WTC11 (cell line): ENCODE results near the gene ZNF185. TPM values are rescaled to one million over a fixed set of nuclear protein-coding genes. Genes with fewer than 3 reads are reported as not detected.

Source experiments
- ATAC-seq: fragments of 200-7000 bp; cut with Tn5 transposase; 2 replicates; pipeline ENCODE4 v1.10.0; 2021; ENCODE audit warnings: mild to moderate bottlenecking, moderate library complexity
- CTCF ChIA-PET: fragments of 300-600 bp; sonication (Branson Sonifier 250); formaldehyde crosslinking; loops from one replicate; lab custom pipeline; 2021; ENCODE audit warnings: antibody characterized with exemption; lab: Charles Lee
- POLR2A ChIA-PET: fragments of 350-600 bp; sonication (Branson Sonifier 250); formaldehyde crosslinking; loops from one replicate; lab custom pipeline; 2021; ENCODE audit warnings: antibody characterized with exemption; lab: Charles Lee
- DNase-seq: peaks from one replicate; pipeline ENCODE4 v3.0.0; 2021; ENCODE audit warnings: low spot score
- H3K27ac Mint-ChIP-seq: 2 replicates; pipeline ENCODE4 v1.8.0; 2021; ENCODE audit warnings: mixed read lengths
- H3K27me3 Mint-ChIP-seq: 2 replicates; pipeline ENCODE4 v1.8.0; 2021; ENCODE audit warnings: low read depth, mild to moderate bottlenecking, moderate library complexity, mixed read lengths
- H3K36me3 Mint-ChIP-seq: 2 replicates; pipeline ENCODE4 v1.8.0; 2021; ENCODE audit warnings: mixed read lengths
- H3K4me1 Mint-ChIP-seq: 2 replicates; pipeline ENCODE4 v1.8.0; 2022; ENCODE audit warnings: mixed read lengths
- H3K4me3 Mint-ChIP-seq: 2 replicates; pipeline ENCODE4 v1.8.0; 2021; ENCODE audit warnings: mild to moderate bottlenecking, moderate library complexity, mixed read lengths
- H3K9me3 Mint-ChIP-seq: 2 replicates; pipeline ENCODE4 v1.8.0; 2021; ENCODE audit warnings: mixed read lengths
- AFF4 ChIP-seq: sonication (generic); formaldehyde crosslinking; IDR thresholded peaks from 2 replicates; pipeline ENCODE4 v1.8.1; 2023; ENCODE audit warnings: mild to moderate bottlenecking, missing genetic modification reagents, borderline replicate concordance
- CBFB ChIP-seq: sonication (generic); formaldehyde crosslinking; IDR thresholded peaks from 2 replicates; pipeline ENCODE4 v1.8.1; 2022; ENCODE audit warnings: mild to moderate bottlenecking, low read depth, missing genetic modification reagents
- CREM ChIP-seq: sonication (generic); formaldehyde crosslinking; IDR thresholded peaks from 2 replicates; pipeline ENCODE4 v1.8.1; 2022; ENCODE audit warnings: mild to moderate bottlenecking, missing genetic modification reagents, moderate library complexity
- EMX1 ChIP-seq: fragments of 250-450 bp; sonication (Bioruptor Pico); IDR thresholded peaks from 2 replicates; pipeline ENCODE4 v1.8.0; 2021; ENCODE audit warnings: mild to moderate bottlenecking
- FOXP1 ChIP-seq: sonication (generic); formaldehyde crosslinking; IDR thresholded peaks from 2 replicates; pipeline ENCODE4 v1.8.0; 2022; ENCODE audit warnings: missing genetic modification reagents, mild to moderate bottlenecking, moderate library complexity, borderline replicate concordance
- FOXP4 ChIP-seq: sonication (generic); formaldehyde crosslinking; IDR thresholded peaks from 2 replicates; pipeline ENCODE4 v1.8.0; 2022; ENCODE audit warnings: mild to moderate bottlenecking, missing genetic modification reagents
- GABPB1 ChIP-seq: sonication (generic); formaldehyde crosslinking; IDR thresholded peaks from 2 replicates; pipeline ENCODE4 v1.8.1; 2023; ENCODE audit warnings: mild to moderate bottlenecking, missing genetic modification reagents
- HMGA2 ChIP-seq: fragments of 250-450 bp; sonication (Bioruptor Pico); IDR thresholded peaks from 2 replicates; pipeline ENCODE4 v1.4.0; 2021; ENCODE audit warnings: mild to moderate bottlenecking, moderate library complexity
- MXD4 ChIP-seq: fragments of 250-450 bp; sonication (Bioruptor Pico); IDR thresholded peaks from 2 replicates; pipeline ENCODE4 v1.8.0; 2021; ENCODE audit warnings: mild to moderate bottlenecking, moderate library complexity, borderline replicate concordance
- TEAD4 ChIP-seq: sonication (generic); formaldehyde crosslinking; IDR thresholded peaks from 2 replicates; pipeline ENCODE4 v1.8.0; 2022; ENCODE audit warnings: mild to moderate bottlenecking, missing genetic modification reagents
- ZBTB21 ChIP-seq: sonication (generic); formaldehyde crosslinking; IDR thresholded peaks from 2 replicates; pipeline ENCODE4 v1.8.1; 2023; ENCODE audit warnings: mild to moderate bottlenecking, missing genetic modification reagents, borderline replicate concordance
- ZMAT4 ChIP-seq: fragments of 250-450 bp; sonication (Bioruptor Pico); IDR thresholded peaks from 2 replicates; pipeline ENCODE4 v1.9.0; 2021; ENCODE audit warnings: mild to moderate bottlenecking
- ZNF281 ChIP-seq: sonication (generic); formaldehyde crosslinking; IDR thresholded peaks from 2 replicates; pipeline ENCODE4 v1.8.0; 2023; ENCODE audit warnings: mild to moderate bottlenecking, missing genetic modification reagents
- ZNF416 ChIP-seq: fragments of 250-450 bp; sonication (Bioruptor Pico); IDR thresholded peaks from 2 replicates; pipeline ENCODE4 v1.9.0; 2021; ENCODE audit warnings: mild to moderate bottlenecking, inconsistent platforms
- ZNF532 ChIP-seq: fragments of 250-450 bp; sonication (Bioruptor Pico); IDR thresholded peaks from 2 replicates; pipeline ENCODE4 v1.9.0; 2021; ENCODE audit warnings: mild to moderate bottlenecking, borderline replicate concordance
- ZNF671 ChIP-seq: fragments of 250-450 bp; sonication (Bioruptor Pico); IDR thresholded peaks from 2 replicates; pipeline ENCODE4 v1.8.0; 2021; ENCODE audit warnings: mild to moderate bottlenecking
- total RNA-seq: library from RNA; stranded (reverse); gene quantifications from 3 replicates; pipeline ENCODE4 v1.2.3, GENCODE V29; 2021

Gene ZNF185
- total RNA-seq, 1 experiment from 2014 or later, result 8.2 TPM

GRCh38 chrX:152853986-152854385 lies 43.9 kb upstream of the ZNF185 start (continued):
- TF ChIP-seq ZNF532, result no peak
- TF ChIP-seq GABPB1 (CRISPR knock-in tag), result no peak
- TF ChIP-seq CBFB (CRISPR knock-in tag), result no peak
- TF ChIP-seq EMX1 (CRISPR knock-in tag), result no peak

GRCh38 chrX:152861116-152861515 lies 36.8 kb upstream of the ZNF185 start:
- no peak for DNase-seq
- TF ChIP-seq FOXP4 (CRISPR knock-in tag) (no peak), TEAD4 (CRISPR knock-in tag) (no peak), ZNF281 (CRISPR knock-in tag) (no peak), MXD4 (no peak), ZBTB21 (CRISPR knock-in tag) (no peak), AFF4 (CRISPR knock-in tag) (no peak)
- ChIA-PET POLR2A (no interaction called here), CTCF (no interaction called here)
- Mint-ChIP-seq H3K36me3 (peaks cover 17% of the 10 kb centered on the region), H3K27ac (no peak overlapping the region), H3K9me3 (no peaks in the 10 kb centered on the region), H3K4me3 (no peak overlapping the region), H3K27me3 (no peaks in the 10 kb centered on the region), H3K4me1 (no peaks in the 10 kb centered on the region)
- no peak for ATAC-seq

- ATAC-seq (no peak), DNase-seq (no peak)
- Mint-ChIP-seq H3K4me1 (no peaks in the 10 kb centered on the region), H3K27me3 (no peaks in the 10 kb centered on the region), H3K4me3 (no peak overlapping the region), H3K27ac (no peak overlapping the region), H3K9me3 (no peaks in the 10 kb centered on the region), H3K36me3 (peaks cover 17% of the 10 kb centered on the region)
- CTCF ChIA-PET, result no interaction called here
- POLR2A ChIA-PET, result no interaction called here
- TF ChIP-seq CREM (CRISPR knock-in tag) (no peak), ZNF671 (no peak), FOXP1 (no peak), MXD4 (no peak), HMGA2 (CRISPR knock-in tag) (no peak), ZNF416 (CRISPR knock-in tag) (no peak), ZMAT4 (CRISPR knock-in tag) (no peak)
Observed at GRCh38 chrX:152861826-152862225, 36.0 kb upstream of the ZNF185 start.
